Right lobe of liver (tissue), 4 donors: Measurements from ENCODE around the gene MUC5B.

Experiments used
- POLR2A ChIP-seq: fragments of 450-650 bp; IDR thresholded peaks from one replicate; pipeline ENCODE4 v1.6.1; 2017; ENCODE audit warnings: antibody characterized with exemption, mild to moderate bottlenecking
- TF ChIP-seq, protein P1 (sequence below), 4 donors: fragments of 200-600 bp in 3 of 4; fragments of 450-650 bp in 1 of 4; IDR thresholded peaks; one replicate each; pipeline versions ENCODE4 v1.5.1 to v1.8.0; 2016 to 2022; ENCODE audit warnings: antibody characterized with exemption in 4 of 4, mild to moderate bottlenecking in 2 of 4
- donor health status: DM: no; HTN: no; CAD: no.
- donor health status: DM: no; HTN: no; CAD: no.
- donor health status: DM: no; HTN: yes; CAD: no.

DNA sequence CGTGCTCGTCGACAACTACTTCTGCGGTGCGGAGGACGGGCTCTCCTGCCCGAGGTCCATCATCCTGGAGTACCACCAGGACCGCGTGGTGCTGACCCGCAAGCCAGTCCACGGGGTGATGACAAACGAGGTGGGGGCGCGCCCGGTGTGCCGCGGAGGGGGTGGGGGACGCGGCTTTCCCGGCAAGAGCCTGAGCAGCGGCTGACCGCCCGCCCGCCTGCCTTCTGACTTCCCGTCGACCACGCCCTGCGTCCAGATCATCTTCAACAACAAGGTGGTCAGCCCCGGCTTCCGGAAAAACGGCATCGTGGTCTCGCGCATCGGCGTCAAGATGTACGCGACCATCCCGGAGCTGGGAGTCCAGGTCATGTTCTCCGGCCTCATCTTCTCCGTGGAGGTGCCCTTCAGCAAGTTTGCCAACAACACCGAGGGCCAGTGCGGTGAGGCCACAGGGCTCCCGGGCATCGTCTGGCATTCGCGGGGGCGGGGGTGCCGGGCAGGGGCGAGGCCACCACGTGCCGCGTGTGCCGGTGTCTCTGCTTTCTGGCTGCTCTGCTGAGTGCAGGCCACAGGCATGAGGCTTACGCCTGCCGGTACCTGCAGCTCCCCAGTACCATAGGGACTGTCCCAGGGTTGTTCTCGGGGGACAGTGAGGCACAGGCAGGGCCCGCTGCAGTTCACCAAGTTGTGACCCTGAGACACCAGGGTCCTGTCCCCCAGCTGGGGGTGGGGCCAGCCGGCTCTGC lies 28.5 kb upstream of the MUC5B start:
- TF ChIP-seq, protein P1, sequence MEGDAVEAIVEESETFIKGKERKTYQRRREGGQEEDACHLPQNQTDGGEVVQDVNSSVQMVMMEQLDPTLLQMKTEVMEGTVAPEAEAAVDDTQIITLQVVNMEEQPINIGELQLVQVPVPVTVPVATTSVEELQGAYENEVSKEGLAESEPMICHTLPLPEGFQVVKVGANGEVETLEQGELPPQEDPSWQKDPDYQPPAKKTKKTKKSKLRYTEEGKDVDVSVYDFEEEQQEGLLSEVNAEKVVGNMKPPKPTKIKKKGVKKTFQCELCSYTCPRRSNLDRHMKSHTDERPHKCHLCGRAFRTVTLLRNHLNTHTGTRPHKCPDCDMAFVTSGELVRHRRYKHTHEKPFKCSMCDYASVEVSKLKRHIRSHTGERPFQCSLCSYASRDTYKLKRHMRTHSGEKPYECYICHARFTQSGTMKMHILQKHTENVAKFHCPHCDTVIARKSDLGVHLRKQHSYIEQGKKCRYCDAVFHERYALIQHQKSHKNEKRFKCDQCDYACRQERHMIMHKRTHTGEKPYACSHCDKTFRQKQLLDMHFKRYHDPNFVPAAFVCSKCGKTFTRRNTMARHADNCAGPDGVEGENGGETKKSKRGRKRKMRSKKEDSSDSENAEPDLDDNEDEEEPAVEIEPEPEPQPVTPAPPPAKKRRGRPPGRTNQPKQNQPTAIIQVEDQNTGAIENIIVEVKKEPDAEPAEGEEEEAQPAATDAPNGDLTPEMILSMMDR (IDR thresholded peaks at IDR 0.05), result no peak
- no peak for TF ChIP-seq POLR2A
